ENCODE data around the gene PLAGL1.
"Not testable (repeated sequence)": the region's sequence is repeated elsewhere in the genome, so short reads cannot be mapped to it uniquely, and the experiment has no call there.

PLAGL1 gene

DNA sequence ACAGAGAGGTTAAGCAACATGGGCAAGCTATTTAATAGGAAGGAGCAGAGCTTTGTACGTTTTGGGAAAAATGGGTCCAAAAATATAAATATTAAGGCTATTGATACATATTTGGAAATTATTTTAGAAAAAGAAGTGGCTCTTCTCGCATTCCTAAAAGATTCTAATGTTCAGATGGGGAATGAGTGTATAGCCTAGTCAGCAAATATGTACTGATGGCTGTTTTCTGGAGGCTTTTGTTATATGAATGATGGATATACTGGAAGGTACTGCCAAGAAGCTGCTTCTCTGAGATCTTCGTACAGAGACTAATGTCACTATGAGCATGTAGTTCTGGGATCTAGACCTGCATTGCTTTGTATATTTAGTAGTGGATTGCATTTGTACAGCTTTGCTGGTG lies 71.7 kb downstream of the PLAGL1 start:
- Histone ChIP-seq H3K9me3 (ENCODE audit: control insufficient read depth in 2 of 2, low read length in 2 of 2) (peaks cover 0 to 5% of the 10 kb centered on the region in 2 donors), H3K36me3 (ENCODE audit: control insufficient read depth in 2 of 2, insufficient read depth in 2 of 2, low read length in 2 of 2) (no peaks in the 10 kb centered on the region), H3K9ac (ENCODE audit: low read length in 2 of 2) (no peak overlapping the region), H3K27me3 (ENCODE audit: control insufficient read depth in 1 of 2, insufficient read depth in 2 of 2, low read length in 2 of 2) (no peaks in the 10 kb centered on the region), H3K4me3 (ENCODE audit: low read length in 2 of 2) (no peak overlapping the region), H3K27ac (ENCODE audit: low read length) (no peak overlapping the region), H3K4me1 (ENCODE audit: control insufficient read depth, insufficient read depth, low read length) (no peaks in the 10 kb centered on the region)

DNA sequence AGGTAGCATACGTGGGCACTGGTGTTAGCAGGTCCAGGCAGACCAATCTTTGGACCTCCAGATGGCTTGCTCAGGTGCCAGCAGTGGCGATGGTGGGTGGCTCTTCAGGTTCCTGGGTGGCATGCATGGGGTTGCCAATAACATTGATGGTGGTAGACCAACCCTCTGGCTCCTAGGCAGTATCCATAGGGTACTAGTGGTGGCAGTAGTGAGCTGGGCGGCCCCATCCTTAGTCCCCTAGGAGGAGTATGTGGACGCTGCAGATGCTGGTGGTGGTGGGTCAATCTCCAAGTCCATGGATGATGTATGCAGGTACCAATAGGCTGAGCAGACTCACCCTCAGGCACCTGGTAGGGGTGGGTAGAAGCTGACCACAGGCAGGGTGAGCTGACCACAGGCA lies 73.2 kb downstream of the PLAGL1 start:
- peaks cover 0 to 5% of the 10 kb centered on the region in 2 donors for H3K9me3 ChIP-seq (ENCODE audit: control insufficient read depth in 2 of 2, low read length in 2 of 2)
- no peaks in the 10 kb centered on the region for H3K27me3 ChIP-seq (ENCODE audit: control insufficient read depth in 1 of 2, insufficient read depth in 2 of 2, low read length in 2 of 2)
- H3K36me3 ChIP-seq (ENCODE audit: control insufficient read depth in 2 of 2, insufficient read depth in 2 of 2, low read length in 2 of 2) = no peaks in the 10 kb centered on the region
- no peak overlapping the region for H3K9ac ChIP-seq (ENCODE audit: low read length in 2 of 2)
- no peak overlapping the region for H3K4me3 ChIP-seq (ENCODE audit: low read length in 2 of 2)
- H3K4me1 ChIP-seq (ENCODE audit: control insufficient read depth, insufficient read depth, low read length) = no peaks in the 10 kb centered on the region
- no peak overlapping the region for H3K27ac ChIP-seq (ENCODE audit: low read length)

DNA sequence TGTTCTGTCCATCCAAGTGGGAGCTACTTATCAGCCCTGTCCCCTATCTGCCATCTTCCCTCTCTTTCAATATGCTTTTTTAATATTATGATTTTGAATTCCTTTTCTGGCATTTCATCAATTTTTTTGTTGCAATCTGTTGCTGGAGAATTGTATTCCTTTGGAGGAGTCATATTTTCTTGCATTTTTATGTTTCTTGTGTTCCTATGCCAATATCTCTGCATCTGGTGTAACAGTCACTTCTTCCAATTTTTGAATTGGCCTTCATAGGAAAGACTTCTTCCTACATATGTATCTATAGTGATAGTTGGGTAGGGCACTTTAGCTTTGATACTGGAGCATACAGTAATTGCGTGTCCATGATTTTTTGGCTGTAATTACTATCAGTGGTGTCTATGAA lies 73.7 kb downstream of the PLAGL1 start:
- Histone ChIP-seq H3K9ac (ENCODE audit: low read length in 2 of 2) (no peak overlapping the region), H3K36me3 (ENCODE audit: control insufficient read depth in 2 of 2, insufficient read depth in 2 of 2, low read length in 2 of 2) (no peaks in the 10 kb centered on the region), H3K27ac (ENCODE audit: low read length) (no peak overlapping the region), H3K4me3 (ENCODE audit: low read length in 2 of 2) (no peak overlapping the region), H3K9me3 (ENCODE audit: control insufficient read depth in 2 of 2, low read length in 2 of 2) (peaks cover 0 to 5% of the 10 kb centered on the region in 2 donors), H3K27me3 (ENCODE audit: control insufficient read depth in 1 of 2, insufficient read depth in 2 of 2, low read length in 2 of 2) (no peaks in the 10 kb centered on the region), H3K4me1 (ENCODE audit: control insufficient read depth, insufficient read depth, low read length) (no peaks in the 10 kb centered on the region)

DNA sequence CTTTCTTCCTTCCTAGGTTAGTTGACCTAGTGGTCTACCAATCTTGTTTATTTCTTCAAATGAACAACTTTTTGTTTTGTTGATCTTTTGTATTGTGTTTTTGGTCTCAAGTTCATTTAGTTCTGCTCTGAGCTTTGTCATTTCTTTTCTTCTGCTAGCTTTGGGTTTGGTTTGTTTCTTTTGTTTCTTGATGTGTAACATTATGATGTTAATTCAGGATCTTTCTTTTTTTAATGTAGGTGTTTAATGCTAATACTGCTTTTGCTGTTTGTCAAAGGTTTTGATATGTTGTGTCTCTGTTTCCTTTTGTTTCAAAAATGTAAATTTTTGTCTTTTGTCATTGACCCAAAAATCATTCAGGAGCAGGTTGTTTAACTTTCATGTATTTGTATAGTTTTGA lies 78.1 kb downstream of the PLAGL1 start:
- no peak overlapping the region for H3K4me3 ChIP-seq (ENCODE audit: low read length in 2 of 2)
- H3K27me3 ChIP-seq (ENCODE audit: control insufficient read depth in 1 of 2, insufficient read depth in 2 of 2, low read length in 2 of 2) = no peaks in the 10 kb centered on the region

DNA sequence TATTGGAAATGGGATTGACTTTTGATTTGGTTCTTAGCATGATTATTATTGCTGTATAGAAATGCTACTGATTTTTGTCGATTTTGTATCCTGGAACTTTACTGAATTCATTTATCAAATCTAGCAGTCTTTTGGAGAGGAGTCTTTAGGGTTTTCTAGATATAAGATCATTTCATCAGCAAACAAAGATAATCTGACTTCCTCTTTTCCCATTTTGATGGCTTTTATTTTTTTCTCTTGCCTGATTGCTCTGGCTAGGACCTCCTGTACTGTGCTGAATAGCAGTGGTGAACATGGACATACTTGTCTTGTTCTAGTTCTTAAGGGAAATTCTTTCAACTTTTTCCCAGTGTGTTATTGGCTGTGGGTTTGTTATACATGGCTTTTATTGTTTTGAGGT lies 79.2 kb downstream of the PLAGL1 start:
- Histone ChIP-seq H3K9me3 (ENCODE audit: control insufficient read depth in 2 of 2, low read length in 2 of 2) (peaks cover 0 to 4% of the 10 kb centered on the region in 2 donors), H3K27ac (ENCODE audit: low read length) (no peak overlapping the region), H3K27me3 (ENCODE audit: control insufficient read depth in 1 of 2, insufficient read depth in 2 of 2, low read length in 2 of 2) (no peaks in the 10 kb centered on the region), H3K36me3 (ENCODE audit: control insufficient read depth in 2 of 2, insufficient read depth in 2 of 2, low read length in 2 of 2) (no peaks in the 10 kb centered on the region), H3K9ac (ENCODE audit: low read length in 2 of 2) (no peak overlapping the region), H3K4me1 (ENCODE audit: control insufficient read depth, insufficient read depth, low read length) (no peaks in the 10 kb centered on the region), H3K4me3 (ENCODE audit: low read length in 2 of 2) (no peak overlapping the region)

More for the DNA sequence above, 78.1 kb downstream of the PLAGL1 start:
- Histone ChIP-seq H3K36me3 (ENCODE audit: control insufficient read depth in 2 of 2, insufficient read depth in 2 of 2, low read length in 2 of 2) (no peaks in the 10 kb centered on the region), H3K27ac (ENCODE audit: low read length) (no peak overlapping the region), H3K9ac (ENCODE audit: low read length in 2 of 2) (no peak overlapping the region), H3K9me3 (ENCODE audit: control insufficient read depth in 2 of 2, low read length in 2 of 2) (peaks cover 0 to 5% of the 10 kb centered on the region in 2 donors), H3K4me1 (ENCODE audit: control insufficient read depth, insufficient read depth, low read length) (no peaks in the 10 kb centered on the region)

GRCh38 chr6:143917026-143917425 lies 91.0 kb downstream of the PLAGL1 start:
- not testable (repeated sequence) for H3K4me1 ChIP-seq (ENCODE audit: control insufficient read depth, insufficient read depth, low read length); H3K27ac ChIP-seq (ENCODE audit: low read length); H3K27me3 ChIP-seq (ENCODE audit: control insufficient read depth in 1 of 2, insufficient read depth in 2 of 2, low read length in 2 of 2); H3K9me3 ChIP-seq (ENCODE audit: control insufficient read depth in 2 of 2, low read length in 2 of 2); H3K9ac ChIP-seq (ENCODE audit: low read length in 2 of 2); H3K36me3 ChIP-seq (ENCODE audit: control insufficient read depth in 2 of 2, insufficient read depth in 2 of 2, low read length in 2 of 2); H3K4me3 ChIP-seq (ENCODE audit: low read length in 2 of 2)

GRCh38 chr6:143912671-143913070 lies 95.4 kb downstream of the PLAGL1 start:
- Histone ChIP-seq H3K36me3 (ENCODE audit: control insufficient read depth in 2 of 2, insufficient read depth in 2 of 2, low read length in 2 of 2) (no peaks in the 10 kb centered on the region), H3K27ac (ENCODE audit: low read length) (no peak overlapping the region), H3K9ac (ENCODE audit: low read length in 2 of 2) (no peak overlapping the region), H3K4me3 (ENCODE audit: low read length in 2 of 2) (no peak overlapping the region), H3K9me3 (ENCODE audit: control insufficient read depth in 2 of 2, low read length in 2 of 2) (no peaks in the 10 kb centered on the region), H3K27me3 (ENCODE audit: control insufficient read depth in 1 of 2, insufficient read depth in 2 of 2, low read length in 2 of 2) (no peaks in the 10 kb centered on the region), H3K4me1 (ENCODE audit: control insufficient read depth, insufficient read depth, low read length) (no peaks in the 10 kb centered on the region)

DNA sequence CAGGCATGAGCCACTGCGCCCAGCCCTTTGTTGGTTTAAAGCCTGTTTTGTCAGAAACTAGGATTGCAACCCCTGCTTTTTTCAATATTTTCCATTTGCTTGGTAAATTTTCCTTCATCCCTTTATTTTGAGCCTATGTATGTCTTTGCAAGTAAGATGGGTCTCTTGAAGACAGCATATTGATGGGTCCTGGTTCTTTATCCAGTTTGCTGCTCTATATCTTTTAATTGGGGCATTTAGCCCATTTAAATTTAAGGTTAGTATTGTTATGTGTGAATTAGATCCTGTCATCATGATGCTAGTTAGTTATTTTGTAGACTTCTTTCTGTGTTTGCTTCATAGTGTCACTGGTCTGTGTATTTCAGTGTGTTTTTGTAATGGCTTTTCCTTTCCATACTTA lies 97.0 kb downstream of the PLAGL1 start:
- Histone ChIP-seq H3K27me3 (ENCODE audit: control insufficient read depth in 1 of 2, insufficient read depth in 2 of 2, low read length in 2 of 2) (no peaks in the 10 kb centered on the region), H3K4me1 (ENCODE audit: control insufficient read depth, insufficient read depth, low read length) (no peaks in the 10 kb centered on the region), H3K27ac (ENCODE audit: low read length) (no peak overlapping the region), H3K36me3 (ENCODE audit: control insufficient read depth in 2 of 2, insufficient read depth in 2 of 2, low read length in 2 of 2) (no peaks in the 10 kb centered on the region), H3K4me3 (ENCODE audit: low read length in 2 of 2) (no peak overlapping the region), H3K9me3 (ENCODE audit: control insufficient read depth in 2 of 2, low read length in 2 of 2) (no peaks in the 10 kb centered on the region), H3K9ac (ENCODE audit: low read length in 2 of 2) (no peak overlapping the region)

- H3K9ac ChIP-seq (ENCODE audit: low read length in 2 of 2) = no peak overlapping the region
- no peaks in the 10 kb centered on the region for H3K9me3 ChIP-seq (ENCODE audit: control insufficient read depth in 2 of 2, low read length in 2 of 2)
- H3K27ac ChIP-seq (ENCODE audit: low read length) = peak overlapping the region; percentile 37
- H3K4me1 ChIP-seq (ENCODE audit: control insufficient read depth, insufficient read depth, low read length) = peaks cover 16% of the 10 kb centered on the region
- H3K36me3 ChIP-seq (ENCODE audit: control insufficient read depth in 2 of 2, insufficient read depth in 2 of 2, low read length in 2 of 2) = no peaks in the 10 kb centered on the region
- no peaks in the 10 kb centered on the region for H3K27me3 ChIP-seq (ENCODE audit: control insufficient read depth in 1 of 2, insufficient read depth in 2 of 2, low read length in 2 of 2)
- no peak overlapping the region for H3K4me3 ChIP-seq (ENCODE audit: low read length in 2 of 2)
Observed at GRCh38 chr6:143902827-143903226, 105.2 kb downstream of the PLAGL1 start.

- Histone ChIP-seq H3K4me1 (ENCODE audit: control insufficient read depth, insufficient read depth, low read length) (peaks cover 16% of the 10 kb centered on the region), H3K4me3 (ENCODE audit: low read length in 2 of 2) (peak overlapping the region in 1 of 2 donors; percentile 44), H3K36me3 (ENCODE audit: control insufficient read depth in 2 of 2, insufficient read depth in 2 of 2, low read length in 2 of 2) (no peaks in the 10 kb centered on the region), H3K9me3 (ENCODE audit: control insufficient read depth in 2 of 2, low read length in 2 of 2) (no peaks in the 10 kb centered on the region), H3K27ac (ENCODE audit: low read length) (peak overlapping the region; percentile 70), H3K27me3 (ENCODE audit: control insufficient read depth in 1 of 2, insufficient read depth in 2 of 2, low read length in 2 of 2) (no peaks in the 10 kb centered on the region), H3K9ac (ENCODE audit: low read length in 2 of 2) (peak overlapping the region in 1 of 2 donors; percentile 47)
Observed at GRCh38 chr6:143901885-143902750, 105.9 kb downstream of the PLAGL1 start.

DNA sequence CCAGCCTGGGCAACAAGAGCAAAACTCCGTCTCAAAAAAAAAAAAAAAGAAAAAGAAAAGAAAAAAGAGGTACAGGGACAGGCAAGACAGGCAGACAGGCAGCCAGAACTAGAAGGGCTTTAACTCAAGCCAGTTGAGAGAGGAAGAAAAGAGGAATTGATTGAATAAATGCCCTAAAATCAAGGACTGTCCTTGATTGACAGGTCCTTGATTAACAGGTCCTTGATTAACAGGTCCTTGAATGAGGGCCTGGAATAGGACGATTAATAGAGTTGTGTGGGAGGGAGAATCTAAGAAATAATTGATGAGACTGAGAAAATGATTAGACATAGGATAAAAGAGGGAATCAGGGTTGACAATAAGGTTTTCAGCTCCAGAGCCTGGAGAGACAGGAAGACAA lies 107.7 kb downstream of the PLAGL1 start:
- H3K9me3 ChIP-seq (ENCODE audit: control insufficient read depth in 2 of 2, low read length in 2 of 2) = no peaks in the 10 kb centered on the region
- no peak overlapping the region for H3K27ac ChIP-seq (ENCODE audit: low read length)
- no peak overlapping the region for H3K4me3 ChIP-seq (ENCODE audit: low read length in 2 of 2)
- no peak overlapping the region for H3K9ac ChIP-seq (ENCODE audit: low read length in 2 of 2)
- no peaks in the 10 kb centered on the region for H3K27me3 ChIP-seq (ENCODE audit: control insufficient read depth in 1 of 2, insufficient read depth in 2 of 2, low read length in 2 of 2)
- no peaks in the 10 kb centered on the region for H3K36me3 ChIP-seq (ENCODE audit: control insufficient read depth in 2 of 2, insufficient read depth in 2 of 2, low read length in 2 of 2)
- peaks cover 16% of the 10 kb centered on the region for H3K4me1 ChIP-seq (ENCODE audit: control insufficient read depth, insufficient read depth, low read length)
